C1 segment of cervical spinal cord (tissue), 14 donors: ENCODE data around the gene NBPF3.
"Not testable (repeated sequence)": the region's sequence is repeated elsewhere in the genome, so short reads cannot be mapped to it uniquely, and the experiment has no call there.

ENCODE experiments used
- DNase-seq, 14 donors: peaks; one replicate each; lab custom pipeline; 2025; lab: John Stamatoyannopoulos, UW

The NBPF3 gene

GRCh38 chr1:21518774-21519455 is 79.0 kb downstream of the NBPF3 start:
- no peak for DNase-seq

DNA sequence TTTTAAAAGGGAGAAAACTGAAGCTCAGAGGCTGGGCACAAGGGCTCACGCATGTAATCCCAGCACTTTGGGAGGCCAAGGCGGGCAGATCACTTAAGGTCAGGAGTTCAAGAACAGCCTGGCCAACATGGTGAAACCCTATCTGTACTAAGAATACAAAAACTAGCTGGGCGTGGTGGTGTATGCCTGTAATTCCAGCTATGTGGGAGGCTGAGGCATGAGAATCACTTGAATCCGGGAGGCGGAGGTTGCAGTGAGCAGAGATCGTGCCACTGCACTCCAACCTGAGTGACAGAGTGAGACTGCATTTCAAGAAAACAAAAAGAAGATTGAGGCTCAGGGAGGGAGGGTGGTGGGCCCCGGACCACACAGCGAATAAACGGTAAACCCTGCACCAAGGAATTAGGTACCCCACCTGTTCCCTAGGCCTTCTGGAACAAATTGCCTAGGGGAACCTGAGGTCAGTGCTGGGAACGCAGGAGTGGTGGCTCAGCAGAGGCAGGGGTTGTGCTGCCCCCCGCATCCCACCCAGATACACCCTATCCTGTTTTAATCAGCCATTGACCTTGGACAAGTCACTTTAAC is 79.6 kb downstream of the NBPF3 start:
- DNase-seq = not testable (repeated sequence)

- DNase-seq = peak in 4 of 14 donors; percentile 6 to 38 (median 18)
Observed at GRCh38 chr1:21520899-21521716, 81.2 kb downstream of the NBPF3 start.

- no peak for DNase-seq
Observed at GRCh38 chr1:21521717-21522060, 81.8 kb downstream of the NBPF3 start.

- DNase-seq = no peak
Observed at GRCh38 chr1:21522525-21523038, 82.6 kb downstream of the NBPF3 start.

DNA sequence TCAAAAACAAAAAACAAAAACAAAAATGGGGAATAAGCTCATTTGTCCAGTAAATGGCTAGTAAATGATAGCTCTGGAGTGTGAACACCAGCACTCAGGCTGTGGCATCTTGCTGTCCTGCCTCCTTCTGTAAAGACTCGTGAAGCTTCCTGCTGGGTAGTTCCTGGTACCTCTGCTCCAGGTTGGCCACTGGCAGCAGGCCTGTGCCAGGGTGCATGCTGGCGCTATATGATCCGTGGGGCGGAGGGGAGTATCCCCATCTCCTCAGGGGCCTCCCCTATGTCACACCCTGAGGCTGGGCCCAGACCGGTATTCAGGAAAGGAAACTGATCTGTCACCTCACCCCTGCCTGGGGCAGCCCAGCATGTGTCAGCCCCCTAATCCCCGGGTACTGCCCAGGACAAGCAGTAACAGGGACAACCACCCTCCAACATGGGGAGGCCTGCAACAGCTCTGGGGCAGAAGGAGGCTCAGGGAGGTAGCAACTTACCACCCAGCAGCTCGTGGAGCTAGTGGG is 83.4 kb downstream of the NBPF3 start:
- DNase-seq = no peak

- DNase-seq = no peak
Observed at GRCh38 chr1:21524220-21524619, 84.3 kb downstream of the NBPF3 start.

DNA sequence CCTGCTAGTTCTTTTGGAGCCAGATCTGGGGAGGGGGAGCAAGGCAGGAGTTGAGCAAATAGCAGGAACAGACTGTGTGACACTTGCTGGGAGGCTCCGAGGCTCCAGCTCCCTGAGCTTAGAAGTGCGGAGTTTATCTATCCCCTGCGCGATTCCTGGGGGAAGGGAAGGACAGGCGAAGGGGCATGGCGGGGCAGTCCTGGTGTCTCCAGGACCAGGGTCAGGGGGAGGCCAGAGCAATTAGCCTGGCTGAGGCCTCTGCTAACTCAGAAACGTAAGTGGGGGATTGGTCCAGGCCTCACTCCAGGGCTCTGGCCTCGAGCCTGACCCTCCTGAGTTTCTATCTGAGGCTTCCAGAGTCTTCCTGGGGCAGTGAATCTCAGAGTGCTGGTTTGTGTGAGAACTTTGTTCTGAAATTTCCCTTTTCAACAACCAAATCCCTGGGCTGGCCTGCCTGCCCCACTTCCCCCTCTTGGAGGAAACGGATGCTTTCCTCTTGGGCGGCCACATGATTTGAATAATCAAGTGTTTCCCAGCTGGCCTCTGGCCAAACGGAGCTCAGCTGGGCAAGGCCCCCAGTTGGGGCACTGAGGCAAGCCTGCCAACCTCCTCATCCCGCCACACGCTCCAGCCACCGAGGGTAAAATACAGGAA is 84.9 kb downstream of the NBPF3 start:
- DNase-seq = peak in 9 of 14 donors; percentile 10 to 66 (median 45)

- DNase-seq = no peak
Observed at GRCh38 chr1:21525340-21525717, 85.4 kb downstream of the NBPF3 start.

- DNase-seq = no peak
Observed at GRCh38 chr1:21526441-21526840, 86.5 kb downstream of the NBPF3 start.

GRCh38 chr1:21530368-21531016 is 90.6 kb downstream of the NBPF3 start:
- peak in 1 of 14 donors; percentile 45 for DNase-seq

- no peak for DNase-seq
Observed at GRCh38 chr1:21531241-21531640, 91.3 kb downstream of the NBPF3 start.

DNA sequence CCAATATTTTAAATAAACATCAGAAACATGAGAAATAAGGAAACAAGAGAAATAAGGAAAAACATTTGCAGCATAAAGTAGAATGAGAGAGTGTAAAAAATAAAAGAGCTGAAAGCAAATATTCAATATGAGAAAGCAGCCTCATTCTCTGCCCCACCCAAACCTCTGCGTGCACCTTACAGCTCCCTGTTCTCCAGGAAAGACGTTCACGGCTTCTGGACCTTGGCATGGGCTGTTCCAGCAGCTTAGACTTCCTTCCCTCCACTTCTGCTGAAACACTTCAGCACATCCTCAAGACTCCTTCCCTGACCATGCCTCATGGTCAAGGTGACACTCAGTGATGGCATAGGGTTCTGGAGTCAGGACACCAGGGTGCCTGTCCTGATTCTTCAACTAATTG is 92.6 kb downstream of the NBPF3 start:
- DNase-seq = no peak

DNA sequence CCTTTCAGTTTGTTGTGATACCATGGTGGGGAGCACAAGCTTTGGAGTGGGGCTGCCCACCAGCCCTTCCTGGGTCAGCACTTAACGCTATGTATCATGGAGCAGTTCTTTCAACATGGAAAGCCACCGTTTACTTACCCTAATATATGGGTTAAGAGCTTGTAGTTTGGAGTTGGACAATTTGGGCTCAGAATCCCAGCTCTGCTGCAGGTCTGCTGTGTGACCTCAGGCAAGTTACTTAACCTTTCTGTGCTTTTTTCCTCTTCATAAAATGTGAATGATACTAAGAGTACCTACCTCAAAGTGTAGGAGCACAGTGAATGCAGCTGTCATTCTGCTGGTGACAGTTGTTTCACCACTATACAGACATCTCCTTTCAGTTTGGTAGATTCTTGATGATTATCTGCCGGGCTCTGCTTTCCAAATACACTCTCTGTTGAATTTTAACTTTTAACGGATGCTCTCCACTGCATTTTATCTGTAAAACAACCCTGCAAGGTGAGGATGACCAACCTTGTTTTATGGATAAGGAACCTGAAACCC is 93.1 kb downstream of the NBPF3 start:
- no peak for DNase-seq

DNA sequence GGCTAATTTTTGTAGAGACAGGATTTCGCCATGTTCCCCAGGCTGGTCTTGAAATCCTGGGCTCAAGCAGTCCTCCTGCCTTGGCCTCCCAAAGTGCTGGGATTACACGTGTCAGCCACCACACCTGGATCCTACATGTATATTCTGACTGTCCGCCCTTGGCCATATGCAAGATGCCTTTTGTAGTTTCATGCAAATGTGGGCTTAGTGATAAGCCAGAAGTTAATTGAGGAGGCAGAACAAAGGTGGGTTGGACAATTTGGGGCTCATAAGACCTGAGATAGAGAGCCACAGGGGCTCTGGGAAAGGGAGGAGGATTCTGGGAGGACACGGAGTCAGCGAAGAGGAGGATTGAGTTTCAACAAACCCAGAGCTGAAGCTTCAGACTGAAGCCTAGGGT is 94.2 kb downstream of the NBPF3 start:
- no peak for DNase-seq
